Measurements from ENCODE around the gene CAB39L. TPM values are rescaled to one million over a fixed set of nuclear protein-coding genes. Genes with fewer than 3 reads are reported as not detected.
A peak's percentile ranks its signal among the peaks of the same experiment; 100 is the strongest.

CAB39L gene
- total and polyA plus RNA-seq, 2 of the 4 experiments (the other 2 are of a cell fraction): 8.5 to 16.7 TPM

- Histone ChIP-seq H3K56ac (ENCODE audit: extremely low read depth, insufficient read depth, low read length) (peak overlapping the region; percentile 78), H3K4me3 (ENCODE audit: insufficient read depth, low read depth, low read length) (no peak overlapping the region), H3K14ac (replicated peaks; ENCODE audit: low read depth, low read length) (peak overlapping the region; percentile 22; the same call in 1 of the 2 replicates), H2AK5ac (ENCODE audit: low read depth, low read length) (no peak overlapping the region), H3K23ac (ENCODE audit: low read depth, low read length) (peak overlapping the region; percentile 28; the same call in 1 of the 2 replicates), H3K4me1 (ENCODE audit: control insufficient read depth, insufficient read depth, low read length) (peaks cover 15% of the 10 kb centered on the region), H2BK20ac (ENCODE audit: low read depth, low read length) (peak overlapping the region; percentile 79; the same call in 1 of the 2 replicates), H2BK5ac (ENCODE audit: low read depth, low read length, poor library complexity, severe bottlenecking) (peak overlapping the region; percentile 99), H3K4me2 (ENCODE audit: low read depth, low read length) (peak overlapping the region; percentile 81), H2BK120ac (ENCODE audit: low read depth, low read length) (peak overlapping the region; percentile 82), H4K20me1 (ENCODE audit: insufficient read depth, low read length) (no peaks in the 10 kb centered on the region), H3K36me3 (ENCODE audit: control insufficient read depth, insufficient read depth, low read length) (peaks cover 2% of the 10 kb centered on the region; the same call in 1 of the 2 replicates), H2AK9ac (replicated peaks; ENCODE audit: low read depth, low read length, poor library complexity) (no peak overlapping the region), H3K9ac (ENCODE audit: low read depth, low read length) (peak overlapping the region; percentile 34; the same call in 1 of the 2 replicates), H4K91ac (ENCODE audit: insufficient read depth, low read depth, low read length) (peak overlapping the region; percentile 58), H4K5ac (ENCODE audit: low read depth, low read length) (peak overlapping the region; percentile 94), H3K27ac (ENCODE audit: insufficient read depth, low read length) (peak overlapping the region; percentile 93; the same call in 1 of the 2 replicates), H3K9me1 (ENCODE audit: insufficient read depth, low read length) (peaks cover 6% of the 10 kb centered on the region), H3K27me3 (ENCODE audit: control insufficient read depth, insufficient read depth, low read length) (no peaks in the 10 kb centered on the region), H3K4ac (ENCODE audit: low read depth, low read length) (peak overlapping the region; percentile 72; the same call in 1 of the 2 replicates), H2AFZ (replicated peaks; ENCODE audit: low read length, poor library complexity) (no peak overlapping the region), H3K9me3 (ENCODE audit: control insufficient read depth, insufficient read depth, low read length) (no peaks in the 10 kb centered on the region), H4K8ac (ENCODE audit: low read depth in 2 of 2, low read length in 2 of 2) (peak overlapping the region; percentile 49 to 61; a peak in 2 of 4 replicates), H2BK15ac (ENCODE audit: low read depth, low read length) (peak overlapping the region; percentile 82; the same call in 1 of the 3 replicates), H3K18ac (ENCODE audit: low read depth, low read length) (peak overlapping the region; percentile 91), H3K79me1 (ENCODE audit: low read depth in 1 of 2, low read length in 2 of 2) (peaks cover 18 to 46% of the 10 kb centered on the region in 2 experiments)
- intact Hi-C loops (cut with micrococcal nuclease): no loop called here
- CTCF ChIA-PET: interaction anchor here (0.6 kb wide), 1 partner anchor 285 kb away, joined by 3 read pairs; no protein-coding TSS in a partner anchor
- dilution Hi-C loops (cut with HindIII; ENCODE audit: low sequenced_read_pairs, unreplicated experiment): no loop called here
- DNase-seq (no peak), ATAC-seq (ENCODE audit: low read depth) (peak; percentile 18)
- POLR2A ChIA-PET (ENCODE audit: unreplicated experiment): interaction anchor here (0.5 kb wide), 1 partner anchor 35 kb away, joined by 5 read pairs; no protein-coding TSS in a partner anchor
- TF ChIP-seq SMC3 (IDR thresholded peaks at IDR 0.05; ENCODE audit: low read depth, low read length) (no peak), MAZ (IDR thresholded peaks at IDR 0.05; ENCODE audit: borderline replicate concordance, low read depth, low read length) (no peak), NFE2L2 (IDR thresholded peaks at IDR 0.05; ENCODE audit: low read depth, low read length) (no peak), USF2 (IDR thresholded peaks at IDR 0.05; ENCODE audit: low read depth, low read length) (no peak), RFX5 (IDR thresholded peaks at IDR 0.05; ENCODE audit: low read depth, low read length) (no peak), RAD21 (IDR thresholded peaks at IDR 0.05; ENCODE audit: low read length) (no peak), FOS (IDR thresholded peaks at IDR 0.05; ENCODE audit: low read depth, low read length) (no peak)
- in situ Hi-C loops (cut with MboI; ENCODE audit: low sequenced_read_pairs): no loop called here
- BruUV-seq (replicated peaks): no TSS peak
Observed at GRCh38 chr13:49455007-49455398, 11.1 kb upstream of the CAB39L start.
